GM12874 (cell line): Measurements from ENCODE around the gene STUB1.

Experiments used
- TF ChIP-seq, protein P1 (sequence below): IDR thresholded peaks from 2 replicates; pipeline ENCODE4 v1.5.1; 2011; ENCODE audit warnings: low read depth, mild to moderate bottlenecking, control low read depth, low read length, moderate library complexity; ENCODE audit not compliant: insufficient read depth

STUB1 gene

DNA sequence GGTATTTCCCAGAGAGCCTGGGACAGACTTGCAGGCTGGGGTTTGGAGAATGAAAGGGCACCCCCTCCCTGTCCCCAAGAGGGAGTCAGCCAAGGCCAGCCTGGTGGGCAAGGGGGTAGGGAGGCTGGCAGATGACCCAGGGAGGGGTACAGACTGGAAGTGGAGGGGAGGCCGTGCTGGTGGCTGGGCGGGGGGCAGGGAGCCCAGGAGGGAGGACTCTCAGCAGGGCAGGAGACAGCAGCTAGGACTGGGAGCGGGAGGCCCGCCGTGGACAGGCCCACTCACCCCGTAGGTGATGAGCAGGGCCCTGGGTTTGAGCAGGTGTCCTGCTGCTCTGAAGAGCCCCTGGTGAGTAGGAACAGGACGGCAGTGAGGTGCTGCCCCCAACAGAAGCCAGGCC, 45.2 kb upstream of the STUB1 start:
- TF ChIP-seq, protein P1, sequence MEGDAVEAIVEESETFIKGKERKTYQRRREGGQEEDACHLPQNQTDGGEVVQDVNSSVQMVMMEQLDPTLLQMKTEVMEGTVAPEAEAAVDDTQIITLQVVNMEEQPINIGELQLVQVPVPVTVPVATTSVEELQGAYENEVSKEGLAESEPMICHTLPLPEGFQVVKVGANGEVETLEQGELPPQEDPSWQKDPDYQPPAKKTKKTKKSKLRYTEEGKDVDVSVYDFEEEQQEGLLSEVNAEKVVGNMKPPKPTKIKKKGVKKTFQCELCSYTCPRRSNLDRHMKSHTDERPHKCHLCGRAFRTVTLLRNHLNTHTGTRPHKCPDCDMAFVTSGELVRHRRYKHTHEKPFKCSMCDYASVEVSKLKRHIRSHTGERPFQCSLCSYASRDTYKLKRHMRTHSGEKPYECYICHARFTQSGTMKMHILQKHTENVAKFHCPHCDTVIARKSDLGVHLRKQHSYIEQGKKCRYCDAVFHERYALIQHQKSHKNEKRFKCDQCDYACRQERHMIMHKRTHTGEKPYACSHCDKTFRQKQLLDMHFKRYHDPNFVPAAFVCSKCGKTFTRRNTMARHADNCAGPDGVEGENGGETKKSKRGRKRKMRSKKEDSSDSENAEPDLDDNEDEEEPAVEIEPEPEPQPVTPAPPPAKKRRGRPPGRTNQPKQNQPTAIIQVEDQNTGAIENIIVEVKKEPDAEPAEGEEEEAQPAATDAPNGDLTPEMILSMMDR, result no peak

DNA sequence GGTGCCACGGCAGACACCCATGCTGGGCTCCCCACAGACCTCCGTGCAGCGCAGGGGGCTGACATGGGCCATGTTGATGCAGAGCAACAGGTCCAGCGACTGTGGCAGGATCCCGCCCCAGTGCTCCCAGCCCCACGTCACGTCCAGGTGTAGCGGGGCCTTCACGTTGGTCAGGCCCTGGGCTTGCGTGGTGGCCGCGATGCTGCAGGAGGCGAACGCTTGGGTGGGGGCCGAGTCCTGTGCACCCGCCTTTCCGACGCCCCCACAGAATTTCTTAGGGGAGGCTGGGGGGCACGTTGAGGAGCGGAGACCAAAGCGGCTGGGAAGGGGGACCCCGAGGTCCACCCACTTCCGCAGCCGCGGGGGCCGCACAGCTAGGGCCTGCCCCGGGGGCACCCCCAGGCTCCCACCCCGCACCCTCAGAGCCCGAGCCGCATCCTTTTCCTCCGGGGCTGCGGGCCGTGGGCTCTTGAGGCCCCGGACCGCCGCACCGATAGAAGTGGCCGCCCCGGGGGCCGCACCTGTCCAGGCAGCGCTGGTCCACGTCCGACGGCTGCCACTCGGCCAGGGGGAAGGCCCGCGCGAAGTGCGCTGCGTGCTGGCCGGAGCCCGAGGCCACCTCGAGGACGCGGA, 44.5 kb upstream of the STUB1 start:
- TF ChIP-seq, protein P1, result no peak

DNA sequence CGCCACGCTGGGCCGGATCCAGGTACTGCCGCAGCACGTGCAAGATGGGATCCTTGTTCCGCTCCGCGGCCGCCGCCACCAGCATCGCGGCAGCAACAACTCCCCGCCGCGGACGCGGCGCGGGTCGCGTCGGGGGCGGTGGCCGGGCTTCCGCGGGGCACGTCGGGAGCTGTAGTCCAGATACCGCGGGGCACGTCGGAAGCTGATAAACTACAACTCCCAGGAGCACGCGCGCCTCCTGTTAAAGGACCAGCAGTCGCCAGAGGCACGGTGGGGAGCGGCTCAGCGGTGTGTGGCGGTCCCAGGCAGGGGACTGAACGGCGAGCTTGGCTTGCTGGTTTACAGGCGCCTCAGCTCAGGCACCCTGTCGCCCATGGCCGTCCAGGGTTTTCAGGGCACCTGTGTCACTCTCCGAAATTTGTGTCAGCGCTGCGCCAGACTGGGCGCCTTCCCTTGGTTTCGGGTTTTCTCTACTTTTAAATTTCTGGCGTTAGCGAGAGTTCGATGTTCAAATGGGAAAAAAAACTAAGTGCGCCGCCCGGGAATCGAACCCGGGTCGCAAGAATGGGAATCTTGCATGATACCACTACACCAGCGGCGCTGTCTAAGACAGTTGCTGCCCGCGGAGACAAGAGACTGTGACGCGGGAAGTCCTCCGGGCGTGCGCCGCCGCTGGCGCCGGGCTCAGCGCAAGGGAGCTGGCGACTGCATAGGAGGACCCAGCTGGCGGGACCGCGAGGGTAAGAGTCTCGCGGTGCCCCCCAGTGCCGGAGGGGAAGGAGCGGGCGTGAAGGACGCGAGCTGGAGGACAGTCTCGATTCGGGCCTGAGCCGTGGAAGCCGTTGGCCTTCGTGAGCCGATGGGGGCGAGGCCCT, 43.8 kb upstream of the STUB1 start, which contains the start of gene METTL26:
TSS of gene METTL26 (minus strand) at position 100 of the 875 bp plus-strand sequence. CDS start at position 85, 15 bp downstream.
- TF ChIP-seq, protein P1, result 0 out of 2 replicates have a peak, but pooled peaks have one; percentile 5

DNA sequence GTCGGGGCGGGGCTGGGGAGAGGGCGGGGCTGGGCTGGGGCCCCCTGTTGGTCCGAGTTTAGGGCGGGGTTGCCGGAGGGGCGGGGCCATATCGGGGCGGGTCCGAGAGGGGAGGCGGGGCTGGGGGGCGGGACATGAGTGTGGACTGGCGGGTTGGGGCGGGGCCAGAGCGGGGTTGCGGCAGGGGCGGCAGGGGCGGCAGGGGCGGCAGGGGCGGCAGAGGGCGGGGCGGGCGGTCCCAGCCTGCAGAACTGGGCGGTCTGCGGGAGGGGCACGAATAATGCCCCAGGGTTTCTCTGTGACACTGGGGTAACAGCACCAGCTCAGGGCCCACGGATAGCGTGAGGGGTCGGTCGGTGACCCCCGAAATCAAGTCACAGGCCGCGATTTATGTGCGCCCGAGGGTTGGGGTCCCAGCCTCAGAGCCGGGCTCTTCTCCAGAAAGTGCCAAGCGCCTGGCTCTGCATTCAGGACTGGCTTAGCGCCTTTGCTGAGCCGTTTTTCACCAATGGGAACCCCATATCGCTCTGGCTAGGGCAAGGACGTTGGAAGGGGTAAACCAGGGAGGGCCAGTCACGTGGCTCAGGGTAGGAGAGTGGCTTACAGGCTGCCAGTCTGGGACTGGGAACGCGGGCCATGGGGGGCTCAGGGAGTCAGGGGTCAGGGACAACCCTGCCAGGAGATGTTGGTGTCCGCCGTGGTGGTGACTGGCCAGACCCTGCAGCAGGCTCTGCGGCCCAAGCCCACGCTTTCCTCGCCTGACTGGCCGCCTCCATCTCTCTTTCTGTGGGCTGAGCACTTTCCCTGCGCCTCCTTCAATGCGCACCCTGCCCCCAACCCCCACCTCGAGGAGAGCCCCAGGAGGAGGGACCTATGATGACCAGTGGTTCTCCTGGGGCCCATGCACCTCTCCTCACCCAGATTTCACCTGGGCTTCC, 42.9 kb upstream of the STUB1 start:
- TF ChIP-seq, protein P1, result no peak

DNA sequence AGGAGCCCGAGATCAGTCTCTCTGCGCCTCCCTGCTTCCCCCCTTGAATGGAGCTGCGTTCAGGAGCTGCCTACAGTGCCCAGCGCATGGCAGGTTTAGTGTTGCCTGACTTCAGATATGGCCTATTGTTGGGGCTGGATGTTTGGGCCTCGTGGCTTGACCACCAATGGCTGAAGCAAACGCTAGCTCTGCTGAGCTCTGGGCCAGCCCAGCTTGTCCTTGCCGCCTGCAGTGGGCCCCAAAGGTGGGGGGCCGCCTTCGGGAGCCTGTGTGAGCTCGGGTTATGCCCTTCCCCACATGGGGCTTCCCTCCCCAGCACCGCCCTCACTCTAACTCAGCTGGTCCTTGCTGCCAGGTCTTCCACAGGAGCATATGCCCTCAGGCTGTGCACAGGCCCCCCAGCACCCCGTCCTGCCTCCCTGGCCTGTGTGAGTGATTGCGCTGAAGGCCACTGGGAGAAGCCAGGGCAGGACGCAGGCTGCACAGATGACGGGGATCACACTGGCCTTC, 42.1 kb upstream of the STUB1 start:
- TF ChIP-seq, protein P1, result no peak

DNA sequence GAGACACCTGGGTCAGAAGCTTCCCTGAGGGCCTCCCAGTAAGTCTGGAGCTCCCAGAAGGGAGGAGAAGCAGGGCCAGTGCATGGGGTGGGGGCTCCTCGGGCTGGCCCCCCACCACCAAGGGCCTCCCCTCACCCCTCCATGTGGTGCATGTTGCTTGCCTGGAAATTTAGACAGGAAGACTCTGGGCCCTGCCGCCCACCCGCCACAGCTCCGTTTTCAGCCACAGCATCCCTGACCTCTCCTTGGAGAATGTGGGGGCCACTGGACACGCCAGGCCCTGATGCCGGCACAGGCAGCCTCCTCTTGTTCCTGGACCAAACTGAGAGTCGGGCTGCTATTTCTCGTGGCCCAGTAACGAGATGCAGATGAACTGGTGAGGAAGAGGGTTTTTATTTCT, 41.4 kb upstream of the STUB1 start:
- TF ChIP-seq, protein P1, result no peak
